Activated CD8-positive, alpha-beta memory T cell treated with anti-CD3 and anti-CD28 coated beads, Interleukin-2, amount 10 ng/mL, durations not matched to agents 7 days and 5 days (primary cell): ENCODE data around the gene CTSK. TPM values are rescaled to one million over a fixed set of nuclear protein-coding genes. Genes with fewer than 3 reads are reported as not detected.

ENCODE experiments used
- total RNA-seq, 2 experiments: library from RNA; stranded (reverse); gene quantifications; one replicate each; pipeline ENCODE4 v1.2.3, GENCODE V29; 2021

The CTSK gene
- total RNA-seq, 2 experiments from 2014 or later, result 5.7 to 6.4 TPM

Other genes starting within 250 kb of the CTSK start
- gene MCL1, start 228.7 kb downstream of the CTSK start, total RNA-seq, result 100 to 1,000 TPM; 373 to 408 TPM
- 100 to 1,000 TPM; 202 to 252 TPM for gene ENSA, start 178.6 kb downstream of the CTSK start, total RNA-seq
- 10 to 100 TPM; 20.7 to 22.6 TPM for gene GOLPH3L, start 111.1 kb downstream of the CTSK start, total RNA-seq
- gene HORMAD1, start 87.4 kb downstream of the CTSK start, total RNA-seq, result under 1 TPM in 1 of 2 experiments, not detected in 1; 0.26 TPM
- gene CTSS, start 42.5 kb downstream of the CTSK start, total RNA-seq, result 10 to 100 TPM; 85.3 to 95.9 TPM
- 10 to 100 TPM; 35.7 to 49.7 TPM for gene ARNT, start 68.3 kb upstream of the CTSK start, total RNA-seq
- not detected for gene CTXND2, start 78.9 kb upstream of the CTSK start, total RNA-seq
- gene SETDB1, start 118.1 kb upstream of the CTSK start, total RNA-seq, result 10 to 100 TPM; 61.5 to 67.6 TPM
- gene CERS2, start 166.6 kb upstream of the CTSK start, total RNA-seq, result 100 to 1,000 TPM; 144 to 170 TPM
- gene ANXA9, start 174.0 kb upstream of the CTSK start, total RNA-seq, result under 1 TPM in 1 of 2 experiments, not detected in 1; 0.23 TPM
- gene MINDY1, start 198.6 kb upstream of the CTSK start, total RNA-seq, result 1 to 10 TPM; 4.2 to 7.0 TPM
- 10 to 100 TPM; 14.7 to 17.4 TPM for gene PRUNE1, start 200.2 kb upstream of the CTSK start, total RNA-seq
- gene BNIPL, start 228.3 kb upstream of the CTSK start, total RNA-seq, result 1 to 10 TPM; 1.0 to 2.0 TPM
- 1 to 10 TPM; 1.2 to 2.0 TPM for gene C1orf56, start 239.5 kb upstream of the CTSK start, total RNA-seq